Hematopoietic multipotent progenitor cell treated with erythropoietin and hydrocortisone succinate and interleukin-3 and kit ligand, for 17 days (in vitro differentiated cells): ENCODE measurements around the gene MED14.

Experiments
- DNase-seq: peaks from one replicate; pipeline ENCODE4 v3.0.0-alpha.2; 2015; ENCODE audit warnings: low spot score

The MED14 gene

GRCh38 chrX:40603446-40603845 is 131.9 kb downstream of the MED14 start:
- no peak for DNase-seq
